ENCODE measurements around the gene STT3A.

GRCh38 chr11:125667151-125667550 lies 74.5 kb downstream of the STT3A start:
- TF ChIP-seq POLR2A (IDR thresholded peaks at IDR 0.05): no peak
- no peak for TF ChIP-seq CTCF (IDR thresholded peaks at IDR 0.05)

Measured in adrenal gland (tissue), 5 donors.